Posterior vena cava (tissue), 2 donors: ENCODE results near the gene MINPP1. TPM values are rescaled to one million over a fixed set of nuclear protein-coding genes. Genes with fewer than 3 reads are reported as not detected.
"Not testable (repeated sequence)": the region's sequence is repeated elsewhere in the genome, so short reads cannot be mapped to it uniquely, and the experiment has no call there.

Source experiments
- DNase-seq: peaks from one replicate; pipeline ENCODE4 v3.0.0-alpha.2; 2020; ENCODE audit warnings: low spot score
- intact Hi-C, 2 donors: fragments of 100-400 bp; cut with DNase I; formaldehyde crosslinking; loops; one replicate each; pipeline versions ENCODE4 v1.14.1 to v1.14.2; 2022 to 2023
- total RNA-seq, 2 donors: library from RNA; stranded (reverse); fragmentation: NEBNext Ultra II Directional; extraction: Animal tissue kit (Norgen Biotek cat#: 25700); gene quantifications; one replicate each; pipeline ENCODE4 v1.2.1, GENCODE V29; 2021
- donor health status: DM: yes; HTN: yes; CAD: no.
- donor health status: DM: yes; HTN: yes; CAD: no.

The MINPP1 gene
- total RNA-seq, 2 donors from 2014 or later, result 10.2 to 11.1 TPM

- intact Hi-C loops, result no loop called here
- no peak for DNase-seq
Measured at GRCh38 chr10:87557409-87557808, 52.7 kb downstream of the MINPP1 start.

DNA sequence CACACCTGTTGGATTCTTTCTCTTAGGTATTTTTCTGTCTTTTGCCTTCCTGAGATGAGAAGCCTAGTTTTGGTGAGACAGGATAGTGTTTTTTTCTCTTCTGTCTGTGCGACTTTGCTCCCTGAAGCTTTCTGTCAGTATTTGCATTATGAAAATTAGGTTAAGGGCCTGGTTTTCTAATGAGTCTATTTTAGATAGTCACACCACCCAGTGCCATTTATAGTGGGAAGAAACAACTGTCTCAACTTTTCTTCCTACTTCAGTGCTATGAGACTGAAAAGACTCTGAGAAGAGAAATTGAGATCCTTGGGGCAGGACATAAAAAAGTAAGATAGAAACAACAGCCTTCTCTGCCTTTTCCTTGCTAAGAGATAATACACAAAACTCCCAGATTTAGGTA lies 53.6 kb downstream of the MINPP1 start:
- intact Hi-C loops, result no loop called here
- DNase-seq, result no peak

- intact Hi-C loops, result no loop called here
- no peak for DNase-seq
Measured at GRCh38 chr10:87559392-87559791, 54.7 kb downstream of the MINPP1 start.

- intact Hi-C loops, result no loop called here
- no peak for DNase-seq
Measured at GRCh38 chr10:87560495-87561129, 55.9 kb downstream of the MINPP1 start.

DNA sequence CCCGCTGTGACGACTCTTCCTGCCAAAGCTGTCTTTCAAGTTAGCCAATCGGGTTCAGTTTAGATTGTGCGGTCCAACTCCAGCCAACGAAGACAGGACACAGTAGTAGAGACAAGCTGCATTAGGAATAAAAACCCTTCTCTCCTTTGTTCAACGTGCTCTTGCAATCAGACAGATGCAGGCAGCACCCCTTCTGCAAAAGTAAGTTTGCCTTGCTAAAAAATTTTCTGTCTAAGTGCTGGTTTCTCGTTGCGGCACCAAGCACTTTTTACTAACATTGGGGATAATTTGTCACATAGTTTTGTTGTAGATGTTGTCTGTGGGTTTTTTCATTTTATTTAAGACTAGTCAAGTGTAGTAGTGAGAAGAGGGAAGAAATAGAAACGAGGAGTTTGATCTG lies 58.1 kb downstream of the MINPP1 start:
- intact Hi-C loops, result no loop called here

GRCh38 chr10:87565010-87565409 lies 60.3 kb downstream of the MINPP1 start:
- intact Hi-C loops, result no loop called here
- no peak for DNase-seq

More for the DNA sequence above, 58.1 kb downstream of the MINPP1 start:
- DNase-seq, result no peak

DNA sequence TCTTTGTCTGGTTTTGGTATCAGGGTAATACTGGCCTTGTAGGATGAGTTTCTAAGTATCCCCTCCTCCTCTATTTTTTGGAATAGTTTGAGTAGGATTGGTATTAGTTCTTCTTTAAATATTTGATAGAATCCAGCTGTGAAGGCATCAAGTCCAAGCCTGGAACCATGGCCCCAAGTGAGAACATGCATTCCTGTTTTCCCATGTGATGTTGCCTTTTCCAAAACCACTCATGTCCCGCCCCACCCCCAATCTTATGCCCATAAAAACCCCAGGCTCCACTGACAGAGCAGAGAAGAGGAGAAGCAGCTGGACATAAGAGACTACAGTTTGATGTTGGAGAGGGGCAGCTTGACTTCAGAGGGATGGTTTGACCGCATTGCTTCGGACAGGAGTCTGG lies 71.2 kb downstream of the MINPP1 start:
- DNase-seq, result no peak
- intact Hi-C loops, result no loop called here

- intact Hi-C loops, result no loop called here
- DNase-seq, result no peak
Measured at GRCh38 chr10:87578160-87578841, 73.6 kb downstream of the MINPP1 start.

- no peak for DNase-seq
- intact Hi-C loops, result no loop called here
Measured at GRCh38 chr10:87578842-87579401, 74.2 kb downstream of the MINPP1 start.

GRCh38 chr10:87579563-87579962 lies 74.9 kb downstream of the MINPP1 start:
- intact Hi-C loops, result no loop called here
- no peak for DNase-seq

- DNase-seq, result no peak
- intact Hi-C loops, result no loop called here
Measured at GRCh38 chr10:87580016-87580415, 75.3 kb downstream of the MINPP1 start.

GRCh38 chr10:87585565-87586514 lies 81.1 kb downstream of the MINPP1 start:
- DNase-seq, result no peak
- intact Hi-C loops, result no loop called here

GRCh38 chr10:87589645-87590051 lies 85.0 kb downstream of the MINPP1 start:
- no peak for DNase-seq
- intact Hi-C loops, result no loop called here

- intact Hi-C loops, result loop anchor here in 1 of 2 donors (1.0 kb wide), 1 partner anchor 28 kb away; no protein-coding TSS in a partner anchor
- DNase-seq, result no peak
Measured at GRCh38 chr10:87590705-87591588, 86.3 kb downstream of the MINPP1 start.

DNA sequence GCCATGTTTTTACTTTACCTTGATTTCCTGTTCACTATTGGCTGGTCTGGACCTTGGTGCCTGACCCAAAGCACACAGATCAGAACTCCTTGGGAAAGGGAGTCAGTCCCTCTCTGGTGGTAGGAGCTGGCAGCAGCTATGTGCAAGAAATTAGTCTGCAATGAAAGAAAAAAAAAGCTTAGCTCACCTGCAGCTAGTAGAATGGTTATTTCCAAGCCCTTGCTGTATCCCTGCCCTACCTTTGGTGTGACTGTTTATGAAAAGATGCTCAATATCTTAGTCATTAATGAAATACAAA lies 86.8 kb downstream of the MINPP1 start:
- no peak for DNase-seq
- intact Hi-C loops, result loop anchor here in 1 of 2 donors (1.0 kb wide), 1 partner anchor 28 kb away; no protein-coding TSS in a partner anchor

DNA sequence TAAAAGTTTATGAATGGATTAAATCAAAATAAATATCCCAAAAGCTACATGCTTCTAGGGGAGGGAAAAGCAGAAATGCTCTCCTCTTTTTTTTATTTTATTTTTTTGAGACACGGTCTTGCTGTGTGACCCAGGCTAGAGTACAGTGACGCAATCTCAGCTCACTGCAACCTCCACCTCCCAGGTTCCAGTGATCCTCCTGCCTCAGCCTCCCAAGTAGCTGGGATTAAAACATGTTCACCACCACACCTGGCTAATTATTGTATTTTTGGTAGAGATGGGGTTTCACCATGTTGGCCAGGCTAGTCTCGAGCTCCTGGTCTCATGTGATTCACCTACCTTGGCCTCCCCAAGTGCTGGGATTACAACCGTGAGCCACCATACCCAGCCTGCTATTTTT lies 88.2 kb downstream of the MINPP1 start:
- intact Hi-C loops, DNase-seq: not testable (repeated sequence)

DNA sequence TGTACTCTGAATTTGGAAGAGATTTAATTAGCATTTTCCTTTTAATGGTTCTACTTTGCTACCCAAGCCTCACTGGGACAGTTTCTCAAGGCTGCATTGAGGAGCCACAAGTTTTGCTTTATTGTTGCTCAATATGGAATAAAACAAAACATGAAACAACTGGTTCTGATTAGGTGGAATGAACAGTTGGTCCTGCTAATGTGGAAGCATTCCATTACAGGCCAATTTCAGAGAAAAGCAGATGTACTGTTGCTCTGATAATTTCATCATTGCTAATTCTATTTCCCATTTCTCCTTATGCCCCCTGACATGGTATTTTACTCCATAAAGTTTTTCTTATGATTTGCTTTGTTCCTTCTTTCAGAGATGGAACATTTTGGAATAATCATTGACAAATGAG lies 89.0 kb downstream of the MINPP1 start:
- DNase-seq, result no peak
- intact Hi-C loops, result no loop called here

GRCh38 chr10:87594181-87594580 lies 89.5 kb downstream of the MINPP1 start:
- no peak for DNase-seq
- intact Hi-C loops, result no loop called here

DNA sequence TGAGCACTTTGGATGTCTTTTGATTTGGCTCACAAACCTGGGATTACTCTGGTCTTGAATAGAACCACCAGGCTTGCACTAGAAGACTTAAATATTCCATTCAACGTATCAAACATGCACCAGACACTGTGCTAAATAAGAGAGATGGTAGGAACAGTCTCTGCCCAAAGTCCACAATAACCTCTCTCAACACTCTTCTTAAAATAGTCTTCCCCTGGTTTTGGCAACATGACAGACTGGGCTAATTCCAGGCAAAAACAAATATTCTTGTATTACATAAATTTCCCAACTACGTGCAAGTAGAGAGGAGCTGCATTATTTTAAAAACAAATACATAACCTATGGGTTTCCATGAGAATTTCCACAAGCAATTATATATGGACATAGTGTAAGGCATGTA lies 90.2 kb downstream of the MINPP1 start:
- no peak for DNase-seq

More for the DNA sequence above, 90.2 kb downstream of the MINPP1 start:
- intact Hi-C loops, result no loop called here
